Measurements from ENCODE around the gene UBL4B. TPM values are rescaled to one million over a fixed set of nuclear protein-coding genes. Genes with fewer than 3 reads are reported as not detected.

Gene UBL4B
- total RNA-seq: not detected in 2 replicates
- polyA plus RNA-seq: not detected in 2 replicates

GRCh38 chr1:110112143-110112542 is at the start of gene UBL4B:
Gene UBL4B, plus strand, starts transcription at chr1:110112443. Its CDS starts 92 bp downstream, at chr1:110112535.
- H3K27me3 ChIP-seq: peaks cover 6% of the 10 kb centered on the region
- H3K4me1 ChIP-seq (ENCODE audit: insufficient read depth): no peaks in the 10 kb centered on the region
- 91% methylated on average over 5 of the region's 5 CpGs for WGBS (ENCODE audit: low lambda C conversion rate, missing lambda C conversion rate)

GRCh38 chr1:110062612-110063011 is 49.6 kb upstream of the UBL4B start:
- H3K9me3 ChIP-seq (ENCODE audit: low read depth): no peaks in the 10 kb centered on the region
- WGBS (ENCODE audit: low lambda C conversion rate, missing lambda C conversion rate): 69% methylated on average over 2 of the region's 2 CpGs
- no peak overlapping the region for H3K4me2 ChIP-seq
- no peaks in the 10 kb centered on the region for H3K79me2 ChIP-seq
- no peak overlapping the region for H2AFZ ChIP-seq
- H3K27me3 ChIP-seq: peaks cover 23% of the 10 kb centered on the region
- no peak for DNase-seq (ENCODE audit: low spot score)
- H3K4me1 ChIP-seq (ENCODE audit: insufficient read depth): peaks cover 8% of the 10 kb centered on the region
- no peaks in the 10 kb centered on the region for H3K9me2 ChIP-seq (replicated peaks; ENCODE audit: insufficient read depth)
- TF ChIP-seq EZH2 (IDR thresholded peaks at IDR 0.05; ENCODE audit: borderline replicate concordance) (no peak), CTCF (IDR thresholded peaks at IDR 0.05; ENCODE audit: poor library complexity) (no peak), EZH2phosphoT487 (IDR thresholded peaks at IDR 0.05; ENCODE audit: low read depth, severe bottlenecking, unreplicated experiment) (no peak)
- H4K20me1 ChIP-seq (ENCODE audit: insufficient read depth, poor library complexity, severe bottlenecking): no peaks in the 10 kb centered on the region
- H3K4me3 ChIP-seq: no peak overlapping the region
- no peak overlapping the region for H3K27ac ChIP-seq
- H3K36me3 ChIP-seq (replicated peaks; ENCODE audit: insufficient read depth, low read depth): no peaks in the 10 kb centered on the region

More at GRCh38 chr1:110112143-110112542, at the start of gene UBL4B:
- H3K27ac ChIP-seq: no peak within 1 kb of the TSS
- no peaks in the 10 kb centered on the region for H3K9me3 ChIP-seq (ENCODE audit: low read depth)
- no peaks in the 10 kb centered on the region for H3K9me2 ChIP-seq (replicated peaks; ENCODE audit: insufficient read depth)
- DNase-seq (ENCODE audit: low spot score): no peak
- TF ChIP-seq CTCF (IDR thresholded peaks at IDR 0.05; ENCODE audit: poor library complexity) (no peak), EZH2phosphoT487 (IDR thresholded peaks at IDR 0.05; ENCODE audit: low read depth, severe bottlenecking, unreplicated experiment) (no peak), EZH2 (IDR thresholded peaks at IDR 0.05; ENCODE audit: borderline replicate concordance) (no peak)
- H3K79me2 ChIP-seq: no peaks in the 10 kb centered on the region
- no peak within 1 kb of the TSS for H3K4me2 ChIP-seq
- H2AFZ ChIP-seq: no peak within 1 kb of the TSS
- no peak within 1 kb of the TSS for H3K4me3 ChIP-seq
- H4K20me1 ChIP-seq (ENCODE audit: insufficient read depth, poor library complexity, severe bottlenecking): no peaks in the 10 kb centered on the region
- no peaks in the 10 kb centered on the region for H3K36me3 ChIP-seq (replicated peaks; ENCODE audit: insufficient read depth, low read depth)

DNA sequence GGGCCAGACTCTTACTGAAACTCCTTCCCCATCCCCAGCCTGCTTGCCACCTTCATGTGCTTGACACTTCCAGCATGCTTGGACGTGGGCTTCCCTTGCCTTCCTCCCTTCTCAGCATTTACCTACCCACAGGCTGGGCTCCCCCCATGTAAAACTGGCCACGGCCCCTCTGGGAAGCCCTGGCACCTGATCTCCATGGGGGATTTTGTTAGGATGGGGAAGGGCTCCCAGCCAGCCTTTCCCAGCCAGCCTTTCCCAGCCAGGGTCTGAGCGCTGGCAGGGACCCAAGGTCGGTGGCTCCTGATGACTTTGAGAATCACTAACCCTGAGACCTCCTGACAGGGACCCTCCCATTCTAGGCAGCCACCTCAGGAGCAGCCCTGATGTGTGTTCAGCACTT is 48.5 kb upstream of the UBL4B start:
- H3K27me3 ChIP-seq: peaks cover 35% of the 10 kb centered on the region
- H4K20me1 ChIP-seq (ENCODE audit: insufficient read depth, poor library complexity, severe bottlenecking): no peaks in the 10 kb centered on the region
- H3K4me1 ChIP-seq (ENCODE audit: insufficient read depth): peaks cover 12% of the 10 kb centered on the region
- WGBS (ENCODE audit: low lambda C conversion rate, missing lambda C conversion rate): 43% methylated on average over 4 of the region's 4 CpGs
- no peaks in the 10 kb centered on the region for H3K79me2 ChIP-seq
- no peak for DNase-seq (ENCODE audit: low spot score)
- H3K9me3 ChIP-seq (ENCODE audit: low read depth): no peaks in the 10 kb centered on the region
- no peaks in the 10 kb centered on the region for H3K36me3 ChIP-seq (replicated peaks; ENCODE audit: insufficient read depth, low read depth)
- H3K4me2 ChIP-seq: no peak overlapping the region
- no peaks in the 10 kb centered on the region for H3K9me2 ChIP-seq (replicated peaks; ENCODE audit: insufficient read depth)
- no peak overlapping the region for H2AFZ ChIP-seq
- no peak overlapping the region for H3K27ac ChIP-seq
- TF ChIP-seq CTCF (IDR thresholded peaks at IDR 0.05; ENCODE audit: poor library complexity): no peak
- TF ChIP-seq EZH2 (IDR thresholded peaks at IDR 0.05; ENCODE audit: borderline replicate concordance): no peak
- no peak for TF ChIP-seq EZH2phosphoT487 (IDR thresholded peaks at IDR 0.05; ENCODE audit: low read depth, severe bottlenecking, unreplicated experiment)
- H3K4me3 ChIP-seq: no peak overlapping the region
